ENCODE results near the gene IPCEF1.

DNA sequence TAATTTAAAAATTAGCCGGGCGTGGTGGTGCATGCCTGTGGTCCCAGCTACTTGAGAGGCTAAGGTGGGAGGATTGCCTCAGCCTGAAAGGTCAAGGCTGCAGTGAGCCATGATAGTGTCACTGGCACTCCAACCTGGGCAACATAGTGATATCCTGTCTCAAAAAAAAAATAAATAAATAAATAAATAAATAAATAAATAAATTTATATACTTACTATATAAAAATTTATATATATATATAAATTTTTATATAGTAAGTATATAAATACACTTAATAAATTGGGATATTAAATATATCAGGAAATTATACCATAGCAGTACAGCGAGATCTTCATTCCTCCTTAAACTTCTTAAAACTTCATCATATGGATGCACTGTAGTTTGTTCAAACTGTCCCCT is 23.0 kb upstream of the IPCEF1 start:
- no peak for TF ChIP-seq TARDBP (IDR thresholded peaks at IDR 0.05)
- no peak for TF ChIP-seq SP1 (IDR thresholded peaks at IDR 0.05)
- no peak for TF ChIP-seq LEF1 (IDR thresholded peaks at IDR 0.05; ENCODE audit: borderline replicate concordance)
- TF ChIP-seq BHLHE40 (IDR thresholded peaks at IDR 0.05; ENCODE audit: borderline replicate concordance): no peak
- TF ChIP-seq FOXA1 (IDR thresholded peaks at IDR 0.05): no peak
- TF ChIP-seq ARNT (IDR thresholded peaks at IDR 0.05): no peak
- TF ChIP-seq HDGF (IDR thresholded peaks at IDR 0.05; ENCODE audit: borderline replicate concordance): no peak
- no peak for TF ChIP-seq FOXK2 (IDR thresholded peaks at IDR 0.05)
- no peak for TF ChIP-seq NFRKB (IDR thresholded peaks at IDR 0.05)
- TF ChIP-seq, protein P1, sequence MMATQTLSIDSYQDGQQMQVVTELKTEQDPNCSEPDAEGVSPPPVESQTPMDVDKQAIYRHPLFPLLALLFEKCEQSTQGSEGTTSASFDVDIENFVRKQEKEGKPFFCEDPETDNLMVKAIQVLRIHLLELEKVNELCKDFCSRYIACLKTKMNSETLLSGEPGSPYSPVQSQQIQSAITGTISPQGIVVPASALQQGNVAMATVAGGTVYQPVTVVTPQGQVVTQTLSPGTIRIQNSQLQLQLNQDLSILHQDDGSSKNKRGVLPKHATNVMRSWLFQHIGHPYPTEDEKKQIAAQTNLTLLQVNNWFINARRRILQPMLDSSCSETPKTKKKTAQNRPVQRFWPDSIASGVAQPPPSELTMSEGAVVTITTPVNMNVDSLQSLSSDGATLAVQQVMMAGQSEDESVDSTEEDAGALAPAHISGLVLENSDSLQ (IDR thresholded peaks at IDR 0.05): no peak
- no peak for TF ChIP-seq FOXM1 (IDR thresholded peaks at IDR 0.05; ENCODE audit: borderline replicate concordance)
- no peak for TF ChIP-seq L3MBTL2 (conservative IDR thresholded peaks at IDR 0.05)
